ENCODE data around the gene VGLL2.

- TF ChIP-seq CTCF (IDR thresholded peaks at IDR 0.05) (no peak), ZFX (IDR thresholded peaks at IDR 0.05; ENCODE audit: borderline replicate concordance) (no peak)
These were observed 5.6 kb downstream of the VGLL2 start for GRCh38 chr6:117270843-117271507.
